Activated T-cell treated with anti-CD3 and anti-CD28 coated beads, Interleukin-2, amount 50 U/mL, for 72 hours (primary cell): Measurements from ENCODE around the gene ANKZF1. TPM values are rescaled to one million over a fixed set of nuclear protein-coding genes. Genes with fewer than 3 reads are reported as not detected.

Experiments
- ATAC-seq, 2 donors: fragments of 150-1000 bp; cut with Tn5 transposase; replicated peaks in 1 of 2; 2 replicates each; pipeline ENCODE4 v1.10.0; 2021; ENCODE audit warnings: moderate library complexity in 2 of 2, mild to moderate bottlenecking in 1 of 2
- DNase-seq, 2 donors: peaks; one replicate each; pipeline ENCODE4 v3.0.0; 2021 to 2022; ENCODE audit warnings: mixed read lengths in 1 of 2
- H3K27ac Mint-ChIP-seq: one replicate; pipeline ENCODE4 v1.8.0; 2022; ENCODE audit warnings: mild to moderate bottlenecking, moderate library complexity, mixed read lengths
- H3K27me3 Mint-ChIP-seq: one replicate; pipeline ENCODE4 v1.8.0; 2022; ENCODE audit warnings: low read depth, mixed read lengths
- H3K36me3 Mint-ChIP-seq, 2 donors: one replicate each; pipeline ENCODE4 v1.8.0; 2022; ENCODE audit warnings: mixed read lengths in 2 of 2, mild to moderate bottlenecking in 1 of 2; ENCODE audit not compliant: insufficient read depth in 2 of 2
- H3K4me1 Mint-ChIP-seq: one replicate; pipeline ENCODE4 v1.8.0; 2022; ENCODE audit warnings: low read depth, mixed read lengths
- H3K4me3 Mint-ChIP-seq, 2 donors: one replicate each; pipeline ENCODE4 v1.8.0; 2022; ENCODE audit warnings: mild to moderate bottlenecking in 2 of 2, mixed read lengths in 2 of 2, moderate library complexity in 2 of 2
- H3K9me3 Mint-ChIP-seq, 2 donors: one replicate each; pipeline ENCODE4 v1.8.0; 2022; ENCODE audit warnings: mixed read lengths in 2 of 2
- total RNA-seq, 2 donors: library from RNA; stranded (reverse); gene quantifications; one replicate each; pipeline ENCODE4 v1.2.3, GENCODE V29; 2022

ANKZF1 gene
- total RNA-seq, 2 donors from 2014 or later = 101 to 117 TPM

DNA sequence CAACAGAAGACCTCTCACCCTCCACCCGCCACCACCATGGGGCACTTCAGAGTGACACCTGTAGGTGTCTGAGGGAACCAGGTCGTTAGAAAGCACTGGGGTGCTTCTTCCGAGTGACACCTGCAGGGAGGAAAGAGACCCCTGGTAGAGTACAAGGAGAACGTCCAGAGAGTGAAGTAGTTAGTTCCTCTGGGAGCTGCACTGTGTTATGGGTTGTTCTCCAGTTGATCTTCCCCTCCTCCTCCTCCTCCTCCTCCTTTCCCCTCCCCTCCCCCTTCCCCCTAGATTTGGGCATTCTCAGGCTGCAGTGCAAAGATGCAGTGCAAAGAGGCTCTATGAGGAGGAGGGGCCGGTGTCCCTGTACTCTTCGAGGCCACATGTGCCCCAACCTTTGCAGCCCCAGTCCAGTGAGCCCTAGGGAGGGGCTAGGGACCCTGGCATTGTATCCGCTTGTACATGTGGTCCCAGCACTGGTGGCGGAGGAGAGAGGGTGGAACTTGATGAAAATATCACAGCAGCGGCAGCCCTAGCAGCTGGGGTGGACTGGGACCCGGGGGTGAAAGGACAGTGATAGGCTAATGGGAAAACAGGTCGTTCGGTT, 50.4 kb downstream of the ANKZF1 start:
- Mint-ChIP-seq H3K4me3 (peak overlapping the region; percentile 94 to 99), H3K27me3 (no peaks in the 10 kb centered on the region), H3K9me3 (no peaks in the 10 kb centered on the region), H3K36me3 (peaks cover 5% of the 10 kb centered on the region in 2 donors), H3K27ac (peak overlapping the region; percentile 90), H3K4me1 (peaks cover 44% of the 10 kb centered on the region)
- ATAC-seq (no peak), DNase-seq (no peak)

DNA sequence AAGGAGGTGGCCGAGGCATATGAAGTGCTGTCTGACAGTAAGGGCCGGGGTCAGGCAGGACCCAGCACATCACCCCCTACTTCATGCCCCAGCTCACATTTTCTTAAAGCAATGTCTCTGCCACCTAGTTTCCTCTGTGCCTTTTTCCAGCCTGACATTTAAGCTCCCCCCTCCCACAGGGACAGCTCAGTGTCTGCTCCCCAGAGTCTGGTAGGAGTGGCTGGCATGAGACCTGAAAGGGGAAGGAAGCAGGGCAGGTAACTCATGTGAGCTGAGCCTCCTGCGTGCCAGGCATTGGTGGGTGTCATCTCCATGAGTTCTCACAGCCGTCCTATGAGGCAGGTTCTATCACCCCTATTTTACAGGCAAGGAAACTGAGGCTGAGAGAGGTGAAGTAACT, 51.0 kb downstream of the ANKZF1 start:
- peaks cover 44% of the 10 kb centered on the region for H3K4me1 Mint-ChIP-seq

DNA sequence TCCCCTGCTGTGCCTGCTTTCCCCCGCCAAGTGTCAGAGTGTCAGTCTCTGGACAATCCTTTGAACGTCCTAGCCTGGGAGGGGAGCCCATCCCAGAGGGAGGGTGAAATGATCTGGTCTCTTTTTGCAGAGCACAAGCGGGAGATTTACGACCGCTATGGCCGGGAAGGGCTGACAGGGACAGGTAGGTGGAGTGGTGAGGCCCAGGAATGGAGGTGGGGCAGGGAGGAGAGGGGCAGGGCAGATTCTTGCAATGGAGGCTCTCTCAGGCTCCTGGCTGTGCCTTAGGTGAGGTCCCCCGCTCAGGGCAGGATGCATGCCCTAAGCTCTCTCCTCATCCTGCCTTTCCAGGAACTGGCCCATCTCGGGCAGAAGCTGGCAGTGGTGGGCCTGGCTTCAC, 52.0 kb downstream of the ANKZF1 start:
- no peak overlapping the region for H3K4me3 Mint-ChIP-seq

More for the DNA sequence above, 51.0 kb downstream of the ANKZF1 start:
- ATAC-seq (no peak), DNase-seq (no peak)
- H3K36me3 Mint-ChIP-seq = peaks cover 5 to 8% of the 10 kb centered on the region in 2 donors
- H3K27me3 Mint-ChIP-seq = no peaks in the 10 kb centered on the region
- no peaks in the 10 kb centered on the region for H3K9me3 Mint-ChIP-seq
- H3K4me3 Mint-ChIP-seq = peak overlapping the region; percentile 94 to 99
- no peak overlapping the region for H3K27ac Mint-ChIP-seq

DNA sequence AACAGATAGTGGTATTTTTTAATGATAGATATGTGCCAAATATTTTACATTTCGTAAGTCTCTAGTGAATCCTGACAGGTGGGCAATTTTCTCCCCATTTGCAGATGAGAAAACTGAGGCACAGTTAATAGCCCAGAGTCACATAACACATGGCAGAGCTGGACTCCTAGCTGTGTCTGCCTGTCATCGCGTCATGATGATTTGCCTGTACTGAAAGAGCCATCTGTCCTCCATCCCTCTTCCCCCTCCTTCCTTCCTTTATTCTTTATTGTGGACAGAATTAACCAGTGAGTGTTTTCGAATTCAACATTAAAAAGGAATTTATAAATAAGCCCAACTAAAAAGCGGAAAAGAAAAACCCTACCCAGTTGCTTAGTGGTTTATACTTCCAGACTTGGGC, 52.8 kb downstream of the ANKZF1 start:
- Mint-ChIP-seq H3K36me3 (peaks cover 5 to 8% of the 10 kb centered on the region in 2 donors), H3K4me3 (no peak overlapping the region), H3K4me1 (peaks cover 38% of the 10 kb centered on the region), H3K9me3 (no peaks in the 10 kb centered on the region), H3K27me3 (no peaks in the 10 kb centered on the region), H3K27ac (peak overlapping the region; percentile 50)
- ATAC-seq (no peak), DNase-seq (no peak)

More for the DNA sequence above, 52.0 kb downstream of the ANKZF1 start:
- no peak for DNase-seq
- no peak for ATAC-seq
- Mint-ChIP-seq H3K27ac (no peak overlapping the region), H3K4me1 (peaks cover 44% of the 10 kb centered on the region), H3K27me3 (no peaks in the 10 kb centered on the region), H3K36me3 (peaks cover 5 to 8% of the 10 kb centered on the region in 2 donors), H3K9me3 (no peaks in the 10 kb centered on the region)

DNA sequence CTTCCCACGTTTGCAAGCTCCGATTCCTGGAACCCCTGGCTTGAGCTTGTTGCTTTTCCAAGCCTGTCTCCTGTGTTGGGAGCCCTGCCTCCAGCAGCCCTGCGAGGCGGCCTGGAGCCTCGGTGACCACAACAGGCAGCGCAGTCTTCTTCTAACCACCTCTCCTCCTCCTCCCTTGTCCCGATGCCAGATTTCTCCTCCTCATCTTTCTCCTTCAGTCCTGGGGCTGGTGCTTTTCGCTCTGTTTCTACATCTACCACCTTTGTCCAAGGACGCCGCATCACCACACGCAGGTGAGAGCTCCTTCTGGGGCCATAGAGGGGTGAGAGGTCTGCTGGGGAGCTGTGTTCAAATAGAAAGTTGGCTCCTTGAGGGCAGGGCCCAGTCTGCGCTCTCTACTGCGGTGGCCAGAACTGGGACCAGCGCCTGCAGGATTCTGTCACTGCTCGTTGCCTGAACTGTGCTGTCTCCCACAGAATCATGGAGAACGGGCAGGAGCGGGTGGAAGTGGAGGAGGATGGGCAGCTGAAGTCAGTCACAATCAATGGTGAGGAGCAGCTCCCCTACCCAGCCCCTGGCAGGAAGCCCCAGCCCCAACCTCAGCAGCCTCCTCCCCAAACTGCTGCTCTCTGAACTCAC, 53.5 kb downstream of the ANKZF1 start:
- H3K36me3 Mint-ChIP-seq = peaks cover 5 to 8% of the 10 kb centered on the region in 2 donors
- ATAC-seq (no peak), DNase-seq (no peak)
- H3K4me3 Mint-ChIP-seq = no peak overlapping the region
- H3K27me3 Mint-ChIP-seq = no peaks in the 10 kb centered on the region
- peak overlapping the region; percentile 61 for H3K27ac Mint-ChIP-seq
- peaks cover 32% of the 10 kb centered on the region for H3K4me1 Mint-ChIP-seq
- no peaks in the 10 kb centered on the region for H3K9me3 Mint-ChIP-seq

DNA sequence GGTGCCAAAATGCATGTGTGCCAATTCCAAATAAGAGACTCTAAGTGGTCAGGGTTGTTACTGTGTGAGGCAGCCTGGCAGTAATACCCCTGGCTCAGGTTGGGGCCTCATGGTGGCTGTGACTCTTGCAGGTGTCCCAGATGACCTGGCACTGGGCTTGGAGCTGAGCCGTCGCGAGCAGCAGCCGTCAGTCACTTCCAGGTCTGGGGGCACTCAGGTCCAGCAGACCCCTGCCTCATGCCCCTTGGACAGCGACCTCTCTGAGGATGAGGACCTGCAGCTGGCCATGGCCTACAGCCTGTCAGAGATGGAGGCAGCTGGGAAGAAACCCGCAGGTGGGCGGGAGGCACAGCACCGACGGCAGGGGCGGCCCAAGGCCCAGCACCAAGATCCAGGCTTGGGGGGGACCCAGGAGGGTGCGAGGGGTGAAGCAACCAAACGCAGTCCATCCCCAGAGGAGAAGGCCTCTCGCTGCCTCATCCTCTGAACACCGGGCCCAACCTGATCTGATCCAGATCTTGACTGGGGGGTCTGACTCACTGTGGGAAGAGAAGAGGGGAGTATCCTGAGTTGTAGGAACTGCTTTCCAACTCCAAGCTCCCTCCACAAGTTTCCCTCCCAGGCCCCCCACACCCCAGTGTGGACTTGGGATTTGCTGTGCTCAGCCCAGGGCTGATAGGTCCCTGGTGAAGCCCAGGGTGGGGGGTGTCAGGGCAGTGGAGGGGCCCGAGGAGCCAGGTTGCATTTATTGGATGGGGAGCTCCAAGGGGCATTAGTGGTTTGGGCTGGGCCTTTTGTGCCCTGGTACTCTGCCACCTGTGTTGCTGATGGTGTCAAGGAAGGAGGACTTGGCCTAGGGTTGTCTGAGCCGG, 55.1 kb downstream of the ANKZF1 start:
- Mint-ChIP-seq H3K9me3 (no peaks in the 10 kb centered on the region), H3K4me1 (peaks cover 19% of the 10 kb centered on the region), H3K36me3 (peaks cover 5 to 8% of the 10 kb centered on the region in 2 donors), H3K27me3 (no peaks in the 10 kb centered on the region), H3K27ac (no peak overlapping the region), H3K4me3 (no peak overlapping the region)
- ATAC-seq = no peak
- no peak for DNase-seq

DNA sequence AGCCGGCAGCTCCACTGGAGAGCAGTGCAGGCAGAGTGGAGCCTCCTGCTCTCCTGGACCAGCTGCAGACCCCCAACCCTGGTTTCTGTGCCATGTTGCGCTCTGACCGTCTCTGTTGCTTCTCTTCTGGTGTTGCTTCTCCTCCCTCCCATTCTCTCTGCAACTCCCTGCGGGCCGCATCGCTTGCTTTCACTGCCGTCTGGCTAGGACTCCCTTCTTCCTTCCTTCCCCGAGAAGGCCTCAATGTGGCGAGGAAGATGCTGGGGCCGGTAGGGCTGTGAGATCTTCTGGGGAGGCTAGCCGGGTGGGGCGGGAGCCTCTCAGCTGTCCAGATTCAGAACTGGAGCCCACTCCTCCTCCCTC, 55.7 kb downstream of the ANKZF1 start:
- no peak for ATAC-seq
- DNase-seq = no peak
- H3K27ac Mint-ChIP-seq = peak overlapping the region; percentile 58
- peaks cover 13% of the 10 kb centered on the region for H3K4me1 Mint-ChIP-seq
- no peaks in the 10 kb centered on the region for H3K9me3 Mint-ChIP-seq
- peaks cover 5 to 8% of the 10 kb centered on the region in 2 donors for H3K36me3 Mint-ChIP-seq
- H3K4me3 Mint-ChIP-seq = no peak overlapping the region
- no peaks in the 10 kb centered on the region for H3K27me3 Mint-ChIP-seq

DNA sequence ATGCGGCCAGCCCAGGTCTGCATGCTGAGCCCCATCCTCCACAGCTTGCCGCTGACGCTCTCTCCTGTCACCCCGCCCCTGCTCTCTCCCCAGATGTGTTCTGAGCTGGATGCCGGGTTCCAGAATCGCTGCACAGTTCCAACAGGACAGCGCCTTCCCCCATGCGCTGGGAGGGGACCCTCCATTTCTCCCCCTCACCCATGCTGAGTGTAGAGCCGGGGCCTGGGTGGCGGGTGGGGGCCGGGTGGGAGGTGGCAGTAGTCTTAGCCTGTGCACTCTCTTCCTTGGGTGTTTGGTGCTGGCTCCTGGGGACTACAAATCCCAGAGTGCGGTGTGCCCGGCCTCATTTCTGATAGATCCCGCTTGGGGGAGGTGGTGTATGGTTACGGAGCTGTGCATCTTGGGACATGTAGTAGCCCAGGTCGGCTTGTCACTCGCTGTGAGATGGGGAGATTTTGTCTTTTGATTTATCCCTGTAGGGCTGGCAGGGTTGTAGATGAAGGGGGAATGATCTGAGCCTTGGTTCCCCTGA, 56.4 kb downstream of the ANKZF1 start:
- Mint-ChIP-seq H3K9me3 (no peaks in the 10 kb centered on the region), H3K27ac (no peak overlapping the region)

More for the DNA sequence above, 56.4 kb downstream of the ANKZF1 start:
- H3K4me3 Mint-ChIP-seq = no peak overlapping the region
- DNase-seq (no peak), ATAC-seq (no peak)
- H3K27me3 Mint-ChIP-seq = no peaks in the 10 kb centered on the region
- peaks cover 5 to 8% of the 10 kb centered on the region in 2 donors for H3K36me3 Mint-ChIP-seq
- peaks cover 7% of the 10 kb centered on the region for H3K4me1 Mint-ChIP-seq

Other genes starting within 250 kb of the ANKZF1 start
- gene FEV, start 244.6 kb upstream of the ANKZF1 start, total RNA-seq = not detected
- gene CRYBA2, start 236.4 kb upstream of the ANKZF1 start, total RNA-seq = not detected
- not detected for gene CFAP65, start 188.3 kb upstream of the ANKZF1 start, total RNA-seq
- gene IHH, start 168.9 kb upstream of the ANKZF1 start, total RNA-seq = under 1 TPM; 0.12 to 0.14 TPM
- gene NHEJ1, start 69.0 kb upstream of the ANKZF1 start, total RNA-seq = 10 to 100 TPM; 19.8 to 21.1 TPM
- 1 to 10 TPM; 3.1 to 4.0 TPM for gene SLC23A3, start 59.8 kb upstream of the ANKZF1 start, total RNA-seq
- gene CNPPD1, start 52.9 kb upstream of the ANKZF1 start, total RNA-seq = 10 to 100 TPM; 53.5 to 54.5 TPM
- gene RETREG2, start 51.5 kb upstream of the ANKZF1 start, total RNA-seq = 10 to 100 TPM; 53.7 to 66.8 TPM
- 10 to 100 TPM; 45.5 to 47.7 TPM for gene ZFAND2B, start 23.0 kb upstream of the ANKZF1 start, total RNA-seq
- gene ABCB6, start 10.8 kb upstream of the ANKZF1 start, total RNA-seq = 1 to 10 TPM; 8.5 to 8.8 TPM
- 10 to 100 TPM; 48.5 to 51.4 TPM for gene ATG9A, start 170 bp upstream of the ANKZF1 start, total RNA-seq
- gene GLB1L, start 15.6 kb downstream of the ANKZF1 start, total RNA-seq = 1 to 10 TPM; 2.3 to 3.4 TPM
- 10 to 100 TPM; 36.8 to 46.0 TPM for gene STK16, start 15.7 kb downstream of the ANKZF1 start, total RNA-seq
- gene TUBA4B, start 23.4 kb downstream of the ANKZF1 start, total RNA-seq = not detected
- gene TUBA4A, start 24.1 kb downstream of the ANKZF1 start, total RNA-seq = 10 to 100 TPM; 82.0 to 99.8 TPM
- gene DNAJB2, start 49.6 kb downstream of the ANKZF1 start, total RNA-seq = 10 to 100 TPM; 71.1 to 88.1 TPM
- 1 to 10 TPM; 1.7 to 2.5 TPM for gene PTPRN, start 79.6 kb downstream of the ANKZF1 start, total RNA-seq
- not detected for gene RESP18, start 102.9 kb downstream of the ANKZF1 start, total RNA-seq
- gene DNPEP, start 158.1 kb downstream of the ANKZF1 start, total RNA-seq = 10 to 100 TPM; 61.5 to 71.0 TPM
- gene DES, start 188.6 kb downstream of the ANKZF1 start, total RNA-seq = under 1 TPM in 1 of 2 donors, not detected in 1; 0.10 TPM
- gene SPEG, start 205.0 kb downstream of the ANKZF1 start, total RNA-seq = 1 to 10 TPM; 4.8 to 6.9 TPM